ENCODE results near the gene SV2B.

DNA sequence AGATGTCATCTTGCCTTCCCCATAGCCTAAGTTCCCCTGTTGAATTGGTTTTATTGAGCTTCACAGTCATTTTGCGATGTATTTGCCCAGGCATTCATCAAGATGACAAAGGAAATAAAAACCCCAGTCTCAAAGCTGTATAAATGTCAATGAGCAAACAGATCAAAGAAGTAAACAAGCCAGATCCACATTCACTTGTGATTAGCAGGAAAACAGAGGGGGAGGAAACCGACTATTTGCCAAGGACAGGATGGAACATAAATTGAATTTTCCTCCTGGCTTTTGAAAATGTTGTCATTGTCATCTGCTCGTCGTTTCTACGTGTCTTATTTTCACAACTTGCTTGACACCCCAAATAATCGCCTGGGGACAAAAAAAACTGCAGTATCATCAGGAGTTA lies 83.5 kb downstream of the SV2B start:
- TF ChIP-seq, protein P1, sequence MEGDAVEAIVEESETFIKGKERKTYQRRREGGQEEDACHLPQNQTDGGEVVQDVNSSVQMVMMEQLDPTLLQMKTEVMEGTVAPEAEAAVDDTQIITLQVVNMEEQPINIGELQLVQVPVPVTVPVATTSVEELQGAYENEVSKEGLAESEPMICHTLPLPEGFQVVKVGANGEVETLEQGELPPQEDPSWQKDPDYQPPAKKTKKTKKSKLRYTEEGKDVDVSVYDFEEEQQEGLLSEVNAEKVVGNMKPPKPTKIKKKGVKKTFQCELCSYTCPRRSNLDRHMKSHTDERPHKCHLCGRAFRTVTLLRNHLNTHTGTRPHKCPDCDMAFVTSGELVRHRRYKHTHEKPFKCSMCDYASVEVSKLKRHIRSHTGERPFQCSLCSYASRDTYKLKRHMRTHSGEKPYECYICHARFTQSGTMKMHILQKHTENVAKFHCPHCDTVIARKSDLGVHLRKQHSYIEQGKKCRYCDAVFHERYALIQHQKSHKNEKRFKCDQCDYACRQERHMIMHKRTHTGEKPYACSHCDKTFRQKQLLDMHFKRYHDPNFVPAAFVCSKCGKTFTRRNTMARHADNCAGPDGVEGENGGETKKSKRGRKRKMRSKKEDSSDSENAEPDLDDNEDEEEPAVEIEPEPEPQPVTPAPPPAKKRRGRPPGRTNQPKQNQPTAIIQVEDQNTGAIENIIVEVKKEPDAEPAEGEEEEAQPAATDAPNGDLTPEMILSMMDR (conservative IDR thresholded peaks at IDR 0.05 in 1 of 2, IDR thresholded peaks at IDR 0.05 in 1 of 2; ENCODE audit: low read depth in 1 of 2, low read length in 2 of 2), result no peak
- TF ChIP-seq EZH2 (IDR thresholded peaks at IDR 0.05; ENCODE audit: low read length, missing control alignments), result no peak
